Astrocyte (in vitro differentiated cells and primary cell): Measurements from ENCODE around the gene PCBP3. TPM values are rescaled to one million over a fixed set of nuclear protein-coding genes. Genes with fewer than 3 reads are reported as not detected.
"Not testable (repeated sequence)": the region's sequence is repeated elsewhere in the genome, so short reads cannot be mapped to it uniquely, and the experiment has no call there.

ENCODE experiments used
- DNase-seq: peaks from one replicate; pipeline ENCODE4 v3.0.0-alpha.2; 2010; ENCODE audit warnings: low read depth
- FAIRE-seq: peaks from 2 replicates; lab custom pipeline; 2011; peaks lifted over from hg19 to GRCh38; lab: Jason Lieb, UNC
- H2AFZ ChIP-seq: 2 replicates; pipeline ENCODE4 v1.6.0; 2012; ENCODE audit warnings: low read depth, low read length, inconsistent platforms
- H3K27ac ChIP-seq: 2 replicates; pipeline ENCODE4 v1.5.1; 2011; ENCODE audit warnings: low read depth, low read length, inconsistent platforms
- H3K27me3 ChIP-seq: 2 replicates; pipeline ENCODE4 v1.6.0; 2011; ENCODE audit warnings: low read length, inconsistent platforms; ENCODE audit not compliant: insufficient read depth
- H3K36me3 ChIP-seq: 2 replicates; pipeline ENCODE4 v1.5.1; 2011; ENCODE audit warnings: low read length, inconsistent platforms; ENCODE audit not compliant: insufficient read depth
- H3K4me1 ChIP-seq: 2 replicates; pipeline ENCODE4 v1.5.1; 2011; ENCODE audit warnings: low read length, inconsistent platforms; ENCODE audit not compliant: insufficient read depth
- H3K4me2 ChIP-seq: 2 replicates; pipeline ENCODE4 v1.6.0; 2012; ENCODE audit warnings: low read length, inconsistent platforms
- H3K4me3 ChIP-seq: 2 replicates; pipeline ENCODE4 v1.5.1; 2011; ENCODE audit warnings: low read depth, mild to moderate bottlenecking, low read length, inconsistent platforms; ENCODE audit not compliant: insufficient read depth
- H3K79me2 ChIP-seq: 2 replicates; pipeline ENCODE4 v1.6.0; 2012; ENCODE audit warnings: mild to moderate bottlenecking, low read length, inconsistent platforms; ENCODE audit not compliant: insufficient read depth
- H3K9ac ChIP-seq: 2 replicates; pipeline ENCODE4 v1.6.0; 2012; ENCODE audit warnings: mild to moderate bottlenecking, low read length, inconsistent platforms
- H3K9me3 ChIP-seq: 2 replicates; pipeline ENCODE4 v1.5.1; 2012; ENCODE audit warnings: low read depth, mild to moderate bottlenecking, low read length, inconsistent platforms; ENCODE audit not compliant: insufficient read depth
- H4K20me1 ChIP-seq: 2 replicates; pipeline ENCODE4 v1.6.0; 2012; ENCODE audit warnings: low read length, inconsistent platforms; ENCODE audit not compliant: insufficient read depth
- H3K27ac Mint-ChIP-seq: one replicate; pipeline ENCODE4 v1.8.0; 2021; ENCODE audit warnings: mild to moderate bottlenecking, mixed read lengths; ENCODE audit not compliant: unreplicated experiment
- H3K27me3 Mint-ChIP-seq: one replicate; pipeline ENCODE4 v1.8.0; 2021; ENCODE audit warnings: low read depth, mixed read lengths; ENCODE audit not compliant: unreplicated experiment
- H3K36me3 Mint-ChIP-seq: one replicate; pipeline ENCODE4 v1.8.0; 2021; ENCODE audit warnings: low read depth, mixed read lengths; ENCODE audit not compliant: unreplicated experiment
- H3K4me1 Mint-ChIP-seq: one replicate; pipeline ENCODE4 v1.8.0; 2021; ENCODE audit warnings: low read depth, mixed read lengths; ENCODE audit not compliant: unreplicated experiment
- H3K4me3 Mint-ChIP-seq: one replicate; pipeline ENCODE4 v1.8.0; 2021; ENCODE audit warnings: mild to moderate bottlenecking, moderate library complexity, mixed read lengths; ENCODE audit not compliant: unreplicated experiment
- H3K9me3 Mint-ChIP-seq: one replicate; pipeline ENCODE4 v1.8.0; 2021; ENCODE audit warnings: mild to moderate bottlenecking, mixed read lengths; ENCODE audit not compliant: unreplicated experiment
- EZH2 ChIP-seq: IDR thresholded peaks from 2 replicates; pipeline ENCODE4 v1.6.1; 2012; ENCODE audit warnings: mild to moderate bottlenecking, low read length, inconsistent platforms; ENCODE audit not compliant: insufficient read depth
- total RNA-seq: library from RNA; stranded (reverse); gene quantifications from 2 replicates; pipeline ENCODE4 v1.2.1, GENCODE V29; 2021
- TF ChIP-seq, protein P1 (sequence below): IDR thresholded peaks from 2 replicates; pipeline ENCODE4 v1.5.1; 2011; ENCODE audit warnings: low read depth, mild to moderate bottlenecking, inconsistent platforms, low read length, moderate library complexity; ENCODE audit not compliant: insufficient read depth

PCBP3 gene
- total RNA-seq, 1 donor from 2014 or later, result 1.8 TPM

DNA sequence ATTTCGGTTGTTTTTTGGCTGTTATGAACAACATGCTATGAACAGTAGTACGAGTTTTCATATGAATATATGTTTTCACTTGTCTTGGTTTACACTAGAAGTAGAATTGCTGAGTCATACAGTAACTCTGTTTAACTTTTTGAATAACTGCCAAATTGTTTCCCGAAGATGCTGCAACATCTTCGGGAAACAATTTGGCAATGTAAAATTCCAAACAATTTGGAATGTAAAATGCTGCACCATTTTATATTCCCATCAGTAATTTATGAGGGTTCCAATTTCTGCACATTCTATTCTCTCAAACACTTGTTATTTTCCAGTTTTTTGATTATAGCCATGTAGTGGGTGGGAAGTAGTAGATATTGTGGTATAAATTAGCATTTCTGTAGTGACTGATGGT lies 11.6 kb downstream of the PCBP3 start:
- H3K27ac Mint-ChIP-seq, result no peak overlapping the region
- H3K9me3 ChIP-seq, result no peaks in the 10 kb centered on the region
- DNase-seq (peak; percentile 59), FAIRE-seq (no peak)
- no peak overlapping the region for H3K27ac ChIP-seq
- H3K27me3 Mint-ChIP-seq, result no peaks in the 10 kb centered on the region
- H3K4me2 ChIP-seq, result no peak overlapping the region
- no peak overlapping the region for H3K4me3 Mint-ChIP-seq
- no peak overlapping the region for H2AFZ ChIP-seq
- H3K9ac ChIP-seq, result no peak overlapping the region
- H3K4me1 Mint-ChIP-seq, result peaks cover 2% of the 10 kb centered on the region
- peaks cover 4% of the 10 kb centered on the region for H3K9me3 Mint-ChIP-seq
- H3K4me1 ChIP-seq, result no peaks in the 10 kb centered on the region
- TF ChIP-seq, protein P1, sequence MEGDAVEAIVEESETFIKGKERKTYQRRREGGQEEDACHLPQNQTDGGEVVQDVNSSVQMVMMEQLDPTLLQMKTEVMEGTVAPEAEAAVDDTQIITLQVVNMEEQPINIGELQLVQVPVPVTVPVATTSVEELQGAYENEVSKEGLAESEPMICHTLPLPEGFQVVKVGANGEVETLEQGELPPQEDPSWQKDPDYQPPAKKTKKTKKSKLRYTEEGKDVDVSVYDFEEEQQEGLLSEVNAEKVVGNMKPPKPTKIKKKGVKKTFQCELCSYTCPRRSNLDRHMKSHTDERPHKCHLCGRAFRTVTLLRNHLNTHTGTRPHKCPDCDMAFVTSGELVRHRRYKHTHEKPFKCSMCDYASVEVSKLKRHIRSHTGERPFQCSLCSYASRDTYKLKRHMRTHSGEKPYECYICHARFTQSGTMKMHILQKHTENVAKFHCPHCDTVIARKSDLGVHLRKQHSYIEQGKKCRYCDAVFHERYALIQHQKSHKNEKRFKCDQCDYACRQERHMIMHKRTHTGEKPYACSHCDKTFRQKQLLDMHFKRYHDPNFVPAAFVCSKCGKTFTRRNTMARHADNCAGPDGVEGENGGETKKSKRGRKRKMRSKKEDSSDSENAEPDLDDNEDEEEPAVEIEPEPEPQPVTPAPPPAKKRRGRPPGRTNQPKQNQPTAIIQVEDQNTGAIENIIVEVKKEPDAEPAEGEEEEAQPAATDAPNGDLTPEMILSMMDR, result no peak
- no peak for TF ChIP-seq EZH2
- H3K36me3 Mint-ChIP-seq, result no peaks in the 10 kb centered on the region
- no peaks in the 10 kb centered on the region for H4K20me1 ChIP-seq
- no peaks in the 10 kb centered on the region for H3K36me3 ChIP-seq
- no peaks in the 10 kb centered on the region for H3K27me3 ChIP-seq
- no peaks in the 10 kb centered on the region for H3K79me2 ChIP-seq
- no peak overlapping the region for H3K4me3 ChIP-seq

DNA sequence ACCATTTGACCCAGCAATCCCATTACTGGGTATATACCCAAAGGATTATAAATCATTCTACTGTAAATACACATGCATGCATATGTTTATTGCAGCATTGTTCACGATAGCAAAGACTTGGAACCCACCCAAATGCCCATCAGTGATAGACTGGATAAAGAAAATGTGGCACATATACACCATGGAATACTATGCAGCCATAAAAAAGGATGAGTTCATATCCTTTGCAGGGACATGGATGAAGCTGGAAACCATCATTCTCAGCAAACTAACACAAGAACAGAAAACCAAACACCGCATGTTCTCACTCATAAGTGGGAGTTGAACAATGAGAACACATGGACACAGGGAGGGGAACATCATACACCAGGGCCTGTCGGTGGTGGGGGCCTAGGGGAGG lies 12.6 kb downstream of the PCBP3 start:
- H2AFZ ChIP-seq, H3K4me3 ChIP-seq, H3K4me1 Mint-ChIP-seq, DNase-seq, H3K27ac ChIP-seq, H3K4me1 ChIP-seq, H3K79me2 ChIP-seq, H3K27me3 Mint-ChIP-seq, H3K9me3 Mint-ChIP-seq, FAIRE-seq, H3K27me3 ChIP-seq, H3K36me3 ChIP-seq, H3K4me2 ChIP-seq, H4K20me1 ChIP-seq, H3K9me3 ChIP-seq, H3K4me3 Mint-ChIP-seq, H3K9ac ChIP-seq, H3K27ac Mint-ChIP-seq, H3K36me3 Mint-ChIP-seq: not testable (repeated sequence)

DNA sequence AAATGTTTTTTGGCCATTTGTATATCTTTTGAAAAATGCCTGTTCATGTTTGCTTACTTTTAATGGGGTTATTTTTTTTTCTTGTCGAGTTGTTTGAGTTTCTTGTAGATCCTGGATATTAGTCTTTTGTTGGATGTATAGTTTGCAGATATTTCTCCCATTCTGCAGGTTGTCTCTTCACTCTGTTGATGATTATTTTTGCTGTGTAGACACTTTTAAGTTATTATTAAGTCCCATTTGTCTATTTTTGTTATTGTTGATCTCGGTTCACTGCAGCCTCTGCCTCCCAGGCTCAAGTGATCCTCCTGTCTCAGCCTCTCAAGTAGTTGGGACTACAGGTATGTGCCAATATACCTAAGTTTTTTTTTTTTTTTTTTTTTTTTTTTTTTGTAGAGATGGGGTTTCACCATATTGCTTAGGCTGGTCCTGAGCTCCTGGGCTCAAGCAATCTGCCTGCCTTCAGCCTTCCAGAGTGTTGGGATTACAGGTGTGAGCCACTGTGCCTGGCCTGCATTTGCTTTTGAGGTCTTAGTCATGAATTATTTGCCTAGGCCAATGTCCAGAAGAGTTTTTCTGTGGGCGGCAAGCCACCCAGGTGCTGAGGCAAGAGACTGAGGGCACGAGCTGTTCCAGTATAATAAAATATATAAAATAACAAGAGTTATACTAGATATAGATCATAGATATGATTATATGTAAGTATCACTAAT lies 18.5 kb downstream of the PCBP3 start:
- not testable (repeated sequence) for H3K27me3 ChIP-seq, H3K9ac ChIP-seq, DNase-seq, FAIRE-seq, H3K27ac Mint-ChIP-seq, H3K4me2 ChIP-seq, H3K4me3 ChIP-seq, H3K27ac ChIP-seq, H3K9me3 ChIP-seq, H3K4me3 Mint-ChIP-seq, H2AFZ ChIP-seq, H3K36me3 ChIP-seq, H3K36me3 Mint-ChIP-seq, H3K4me1 Mint-ChIP-seq, H3K79me2 ChIP-seq, H3K27me3 Mint-ChIP-seq, H3K4me1 ChIP-seq, H4K20me1 ChIP-seq
- H3K9me3 Mint-ChIP-seq, result peaks cover 10% of the 10 kb centered on the region

DNA sequence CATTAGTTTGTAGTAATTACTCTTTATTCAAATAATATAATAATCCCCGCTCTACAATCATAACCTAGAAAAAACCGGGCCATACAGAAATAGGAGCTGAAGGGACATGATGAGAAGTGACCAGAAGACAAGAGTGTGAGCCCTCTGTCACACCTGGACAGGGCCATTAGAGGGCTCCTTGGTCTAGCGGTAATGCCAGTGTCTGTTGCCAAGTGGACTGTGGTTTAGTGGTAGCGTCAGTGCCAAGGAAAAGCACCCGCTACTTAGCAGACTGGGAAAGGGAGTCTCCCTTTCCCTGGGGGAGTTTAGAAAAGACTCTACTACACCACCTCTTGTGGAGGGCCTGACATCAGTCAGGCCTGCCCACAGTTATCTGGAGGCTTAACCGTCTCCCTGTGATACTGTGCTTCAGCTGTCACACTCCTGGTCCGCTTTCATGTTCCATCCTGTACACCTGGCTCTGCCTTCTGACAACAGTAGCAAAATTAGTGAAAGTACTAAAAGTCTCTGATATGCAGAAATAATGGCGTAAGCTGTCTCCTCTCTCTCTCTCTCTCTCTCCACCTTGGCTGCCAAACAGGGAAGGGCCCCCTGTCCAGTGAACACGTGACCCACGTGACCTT lies 19.2 kb downstream of the PCBP3 start:
- H3K27ac Mint-ChIP-seq, H3K4me2 ChIP-seq, H3K9ac ChIP-seq, H3K4me1 ChIP-seq, FAIRE-seq, H2AFZ ChIP-seq, H4K20me1 ChIP-seq, H3K36me3 Mint-ChIP-seq, H3K4me1 Mint-ChIP-seq, H3K79me2 ChIP-seq, H3K4me3 Mint-ChIP-seq, H3K36me3 ChIP-seq, DNase-seq, H3K27me3 ChIP-seq, H3K27ac ChIP-seq, H3K27me3 Mint-ChIP-seq, H3K9me3 ChIP-seq, H3K4me3 ChIP-seq: not testable (repeated sequence)
- H3K9me3 Mint-ChIP-seq, result peaks cover 12% of the 10 kb centered on the region
